OCI-LY3 (cell line): ENCODE data around the gene LIFR.

ENCODE experiments used
- H2AFZ ChIP-seq: fragments of 200-600, 300-600 bp; shearing (Covaris generic); 2 replicates; pipeline ENCODE4 v1.6.0; 2014; ENCODE audit warnings: antibody characterized with exemption, low read depth, low read length
- H3K27ac ChIP-seq: fragments of 200-600, 300-600 bp; sonication (generic); 2 replicates; pipeline ENCODE4 v1.5.1; 2014; ENCODE audit warnings: mild to moderate bottlenecking, low read length, moderate library complexity, mixed read lengths
- H3K27me3 ChIP-seq: fragments of 200-600, 300-600 bp; sonication (generic); 2 replicates; pipeline ENCODE4 v1.6.1; 2014; ENCODE audit warnings: low read depth, low read length, mixed read lengths
- H3K36me3 ChIP-seq: fragments of 200-600, 300-600 bp; sonication (generic); replicated peaks from 2 replicates; pipeline ENCODE3; 2014; ENCODE audit warnings: low read depth, low read length, mixed read lengths
- H3K4me1 ChIP-seq: fragments of 300-600, 200-600 bp; sonication (generic); 2 replicates; pipeline ENCODE4 v1.6.1; 2014; ENCODE audit warnings: low read length, mixed read lengths
- H3K4me2 ChIP-seq: fragments of 200-600, 300-600 bp; sonication (generic); 2 replicates; pipeline ENCODE4 v1.6.1; 2014; ENCODE audit warnings: low read length, mixed read lengths
- H3K4me3 ChIP-seq: fragments of 300-600, 200-600 bp; sonication (generic); 2 replicates; pipeline ENCODE4 v1.5.1; 2014; ENCODE audit warnings: antibody characterized with exemption, mild to moderate bottlenecking, low read length, moderate library complexity
- H3K79me2 ChIP-seq: fragments of 300-600, 200-600 bp; shearing (Covaris generic); 2 replicates; pipeline ENCODE4 v1.6.1; 2014; ENCODE audit warnings: mild to moderate bottlenecking, low read length, mixed read lengths
- H3K9ac ChIP-seq: fragments of 300-600, 200-600 bp; shearing (Covaris generic); 2 replicates; pipeline ENCODE4 v1.6.0; 2014; ENCODE audit warnings: mild to moderate bottlenecking, low read length, moderate library complexity
- H3K9me3 ChIP-seq: fragments of 200-600, 300-600 bp; shearing (Covaris generic); 2 replicates; pipeline ENCODE4 v1.6.1; 2014; ENCODE audit warnings: low read length, mixed read lengths; ENCODE audit not compliant: insufficient read depth
- H4K20me1 ChIP-seq: fragments of 200-600, 300-600 bp; sonication (generic); 2 replicates; pipeline ENCODE4 v1.6.1; 2016; ENCODE audit warnings: low read length, mixed read lengths; ENCODE audit not compliant: insufficient read depth
- EZH2phosphoT487 ChIP-seq: fragments of 200-600 bp; shearing (Covaris generic); IDR thresholded peaks from 2 replicates; pipeline ENCODE4 v1.6.1; 2018; ENCODE audit warnings: antibody characterized with exemption, mixed run types, low read depth
- TF ChIP-seq, protein P1 (sequence below): fragments of 200-600, 300-600 bp; sonication (generic); IDR thresholded peaks from 2 replicates; pipeline ENCODE4 v1.5.1; 2014; ENCODE audit warnings: antibody characterized with exemption, low read length, low read depth

LIFR gene

GRCh38 chr5:38556599-38557307 is at the start of gene LIFR:
Gene LIFR (minus strand): TSS chr5:38556646. CDS start chr5:38530647, 25,999 bp downstream.
- TF ChIP-seq EZH2phosphoT487, result no peak
- TF ChIP-seq, protein P1, sequence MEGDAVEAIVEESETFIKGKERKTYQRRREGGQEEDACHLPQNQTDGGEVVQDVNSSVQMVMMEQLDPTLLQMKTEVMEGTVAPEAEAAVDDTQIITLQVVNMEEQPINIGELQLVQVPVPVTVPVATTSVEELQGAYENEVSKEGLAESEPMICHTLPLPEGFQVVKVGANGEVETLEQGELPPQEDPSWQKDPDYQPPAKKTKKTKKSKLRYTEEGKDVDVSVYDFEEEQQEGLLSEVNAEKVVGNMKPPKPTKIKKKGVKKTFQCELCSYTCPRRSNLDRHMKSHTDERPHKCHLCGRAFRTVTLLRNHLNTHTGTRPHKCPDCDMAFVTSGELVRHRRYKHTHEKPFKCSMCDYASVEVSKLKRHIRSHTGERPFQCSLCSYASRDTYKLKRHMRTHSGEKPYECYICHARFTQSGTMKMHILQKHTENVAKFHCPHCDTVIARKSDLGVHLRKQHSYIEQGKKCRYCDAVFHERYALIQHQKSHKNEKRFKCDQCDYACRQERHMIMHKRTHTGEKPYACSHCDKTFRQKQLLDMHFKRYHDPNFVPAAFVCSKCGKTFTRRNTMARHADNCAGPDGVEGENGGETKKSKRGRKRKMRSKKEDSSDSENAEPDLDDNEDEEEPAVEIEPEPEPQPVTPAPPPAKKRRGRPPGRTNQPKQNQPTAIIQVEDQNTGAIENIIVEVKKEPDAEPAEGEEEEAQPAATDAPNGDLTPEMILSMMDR, result no peak
- Histone ChIP-seq H3K4me2 (no peak within 1 kb of the TSS), H3K36me3 (no peaks in the 10 kb centered on the region), H3K4me1 (no peaks in the 10 kb centered on the region), H3K27me3 (0 out of 2 replicates have a peak, but pooled peaks cover 11% of the 10 kb centered on the region), H3K9ac (no peak within 1 kb of the TSS), H3K9me3 (no peaks in the 10 kb centered on the region), H3K27ac (no peak within 1 kb of the TSS), H2AFZ (no peak within 1 kb of the TSS), H3K79me2 (no peaks in the 10 kb centered on the region), H4K20me1 (no peaks in the 10 kb centered on the region), H3K4me3 (no peak within 1 kb of the TSS)

- no peaks in the 10 kb centered on the region; the same call in 1 of the 2 replicates for H3K27me3 ChIP-seq
- no peak overlapping the region for H3K27ac ChIP-seq
- H3K9ac ChIP-seq, result no peak overlapping the region
- H3K36me3 ChIP-seq, result no peaks in the 10 kb centered on the region
- H4K20me1 ChIP-seq, result no peaks in the 10 kb centered on the region
- no peaks in the 10 kb centered on the region for H3K9me3 ChIP-seq
- H3K4me3 ChIP-seq, result no peak overlapping the region
- H3K4me1 ChIP-seq, result no peaks in the 10 kb centered on the region
- no peak overlapping the region for H3K4me2 ChIP-seq
- H3K79me2 ChIP-seq, result no peaks in the 10 kb centered on the region
- TF ChIP-seq EZH2phosphoT487, result no peak
- TF ChIP-seq, protein P1, result no peak
- H2AFZ ChIP-seq, result no peak overlapping the region
These were observed 49.2 kb upstream of the LIFR start for GRCh38 chr5:38605610-38606009.

DNA sequence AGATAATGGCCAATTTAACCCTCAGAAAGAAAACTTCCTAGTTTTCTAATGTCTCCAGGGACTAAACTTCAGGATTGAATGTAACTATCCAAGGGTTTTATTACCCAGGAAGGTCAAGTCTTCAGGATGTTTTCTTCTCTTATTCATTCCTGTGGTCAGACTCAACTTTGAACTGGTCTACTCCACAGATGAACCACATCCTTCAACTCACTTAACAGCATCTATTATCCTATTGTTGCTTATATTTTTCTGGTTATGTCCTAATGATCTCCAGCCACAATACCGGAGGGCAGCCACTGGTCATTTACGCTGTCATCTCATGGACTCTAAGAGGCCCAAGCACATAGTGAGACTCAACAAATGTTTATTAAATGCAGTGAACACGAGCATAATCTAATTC is 47.2 kb upstream of the LIFR start:
- Histone ChIP-seq H3K9me3 (no peaks in the 10 kb centered on the region), H3K79me2 (no peaks in the 10 kb centered on the region), H3K4me1 (no peaks in the 10 kb centered on the region), H4K20me1 (no peaks in the 10 kb centered on the region), H3K27ac (no peak overlapping the region), H3K9ac (no peak overlapping the region), H3K36me3 (no peaks in the 10 kb centered on the region), H3K27me3 (no peaks in the 10 kb centered on the region; the same call in 1 of the 2 replicates), H3K4me2 (no peak overlapping the region), H3K4me3 (no peak overlapping the region), H2AFZ (no peak overlapping the region)
- no peak for TF ChIP-seq EZH2phosphoT487
- TF ChIP-seq, protein P1, result no peak

- Histone ChIP-seq H3K27me3 (no peaks in the 10 kb centered on the region), H3K9me3 (no peaks in the 10 kb centered on the region), H3K36me3 (no peaks in the 10 kb centered on the region), H3K4me3 (no peak overlapping the region), H3K4me1 (no peaks in the 10 kb centered on the region), H3K9ac (no peak overlapping the region), H4K20me1 (no peaks in the 10 kb centered on the region), H3K79me2 (no peaks in the 10 kb centered on the region), H2AFZ (no peak overlapping the region), H3K4me2 (no peak overlapping the region), H3K27ac (no peak overlapping the region)
- TF ChIP-seq, protein P1, result no peak
- TF ChIP-seq EZH2phosphoT487, result no peak
These were observed 46.2 kb upstream of the LIFR start for GRCh38 chr5:38602641-38603040.
